IMR-90 (cell line): Measurements from ENCODE around the gene SPATA24. TPM values are rescaled to one million over a fixed set of nuclear protein-coding genes. Genes with fewer than 3 reads are reported as not detected.

Source experiments
- ATAC-seq: fragments of 200-7000 bp; cut with Tn5 transposase; 2 replicates; pipeline ENCODE4 v1.9.1; 2020; ENCODE audit warnings: low read depth, mild to moderate bottlenecking, moderate library complexity
- BruUV-seq: library from RNA; stranded (reverse); fragments of 400-500 nt; replicated peaks from 2 replicates; lab custom pipeline; 2021; lab: Mats Ljungman, UMichigan
- CTCF ChIA-PET: fragments of 300-600 bp; formaldehyde crosslinking; extraction: SDS; loops from one replicate; lab custom pipeline; 2021; ENCODE audit warnings: antibody characterized with exemption; lab: Yijun Ruan, JAX
- POLR2A ChIA-PET: fragments of 300-600 bp; sonication (Branson Sonifier 250); formaldehyde crosslinking; loops from one replicate; lab custom pipeline; 2022; ENCODE audit warnings: antibody characterized with exemption; ENCODE audit not compliant: unreplicated experiment; lab: Charles Lee
- DNase-seq: peaks from one replicate; pipeline ENCODE4 v3.0.0; 2013
- H2AFZ ChIP-seq: replicated peaks from 2 replicates; pipeline ENCODE3; 2013; ENCODE audit warnings: low read length, mild to moderate bottlenecking; ENCODE audit not compliant: poor library complexity
- H2AK5ac ChIP-seq: 2 replicates; pipeline ENCODE4 v1.6.1; 2013; ENCODE audit warnings: low read depth, low read length, inconsistent platforms
- H2AK9ac ChIP-seq: replicated peaks from 2 replicates; pipeline ENCODE3; 2013; ENCODE audit warnings: mild to moderate bottlenecking, low read depth, low read length, moderate library complexity; ENCODE audit not compliant: poor library complexity
- H2BK120ac ChIP-seq: 2 replicates; pipeline ENCODE4 v1.6.1; 2013; ENCODE audit warnings: low read depth, low read length, inconsistent platforms
- H2BK15ac ChIP-seq: 3 replicates; pipeline ENCODE4 v1.6.1; 2013; ENCODE audit warnings: low read depth, low read length, inconsistent platforms
- H2BK20ac ChIP-seq: 2 replicates; pipeline ENCODE4 v1.6.1; 2013; ENCODE audit warnings: low read depth, mild to moderate bottlenecking, inconsistent platforms, low read length, moderate library complexity
- H2BK5ac ChIP-seq: 2 replicates; pipeline ENCODE4 v1.6.1; 2013; ENCODE audit warnings: mild to moderate bottlenecking, low read depth, low read length, inconsistent platforms; ENCODE audit not compliant: poor library complexity, severe bottlenecking
- H3K14ac ChIP-seq: replicated peaks from 2 replicates; pipeline ENCODE4 v1.6.1; 2013; ENCODE audit warnings: low read depth, low read length, inconsistent platforms
- H3K18ac ChIP-seq: 2 replicates; pipeline ENCODE4 v1.6.1; 2013; ENCODE audit warnings: low read depth, low read length, control low read depth
- H3K23ac ChIP-seq: 2 replicates; pipeline ENCODE4 v1.6.1; 2013; ENCODE audit warnings: low read depth, low read length, inconsistent platforms
- H3K27ac ChIP-seq: 2 replicates; pipeline ENCODE4 v1.5.1; 2013; ENCODE audit warnings: mild to moderate bottlenecking, control low read depth, low read length; ENCODE audit not compliant: insufficient read depth
- H3K27me3 ChIP-seq: 2 replicates; pipeline ENCODE4 v1.6.1; 2013; ENCODE audit warnings: low read length; ENCODE audit not compliant: control insufficient read depth, insufficient read depth
- H3K36me3 ChIP-seq: 2 replicates; pipeline ENCODE4 v1.6.1; 2013; ENCODE audit warnings: low read length, mixed read lengths; ENCODE audit not compliant: control insufficient read depth, insufficient read depth
- H3K4ac ChIP-seq: 2 replicates; pipeline ENCODE4 v1.6.1; 2013; ENCODE audit warnings: low read depth, low read length, inconsistent platforms
- H3K4me1 ChIP-seq: 2 replicates; pipeline ENCODE4 v1.6.1; 2013; ENCODE audit warnings: low read length, mixed read lengths; ENCODE audit not compliant: control insufficient read depth, insufficient read depth
- H3K4me2 ChIP-seq: 2 replicates; pipeline ENCODE4 v1.6.1; 2013; ENCODE audit warnings: low read depth, mild to moderate bottlenecking, control low read depth, low read length, moderate library complexity
- H3K4me3 ChIP-seq: 2 replicates; pipeline ENCODE4 v1.5.1; 2013; ENCODE audit warnings: low read depth, mild to moderate bottlenecking, control low read depth, low read length, moderate library complexity; ENCODE audit not compliant: insufficient read depth
- H3K56ac ChIP-seq: 2 replicates; pipeline ENCODE4 v1.6.1; 2013; ENCODE audit warnings: low read length, inconsistent platforms; ENCODE audit not compliant: insufficient read depth; ENCODE audit errors: extremely low read depth
- H3K79me1 ChIP-seq, 2 experiments: 2 replicates each; pipeline ENCODE4 v1.6.1; 2013; ENCODE audit warnings: low read length in 2 of 2, inconsistent platforms in 1 of 2, low read depth in 1 of 2
- H3K9ac ChIP-seq: 2 replicates; pipeline ENCODE4 v1.6.1; 2013; ENCODE audit warnings: low read depth, low read length, control low read depth
- H3K9me1 ChIP-seq: 2 replicates; pipeline ENCODE4 v1.6.1; 2013; ENCODE audit warnings: low read length, inconsistent platforms; ENCODE audit not compliant: insufficient read depth
- H3K9me3 ChIP-seq: 2 replicates; pipeline ENCODE4 v1.6.1; 2013; ENCODE audit warnings: low read length; ENCODE audit not compliant: control insufficient read depth, insufficient read depth
- H4K20me1 ChIP-seq: 2 replicates; pipeline ENCODE4 v1.6.1; 2013; ENCODE audit warnings: low read length, inconsistent platforms; ENCODE audit not compliant: insufficient read depth
- H4K5ac ChIP-seq: 2 replicates; pipeline ENCODE4 v1.6.1; 2013; ENCODE audit warnings: mild to moderate bottlenecking, low read depth, low read length, control low read depth
- H4K8ac ChIP-seq, 2 experiments: 2 replicates each; pipeline ENCODE4 v1.6.1; 2013; ENCODE audit warnings: low read depth in 2 of 2, low read length in 2 of 2, control low read depth in 1 of 2, inconsistent platforms in 1 of 2
- H4K91ac ChIP-seq: 2 replicates; pipeline ENCODE4 v1.6.1; 2013; ENCODE audit warnings: low read depth, low read length, inconsistent platforms; ENCODE audit not compliant: insufficient read depth
- BHLHE40 ChIP-seq: fragments of 150-350 bp; IDR thresholded peaks from 2 replicates; pipeline ENCODE4 v1.6.1; 2016; ENCODE audit warnings: mild to moderate bottlenecking, low read depth, low read length
- CEBPB ChIP-seq: IDR thresholded peaks from 2 replicates; pipeline ENCODE4 v1.6.1; 2012; ENCODE audit warnings: low read depth, low read length, improper control_type of control experiment
- CHD1 ChIP-seq: IDR thresholded peaks from 2 replicates; pipeline ENCODE4 v1.6.1; 2012; ENCODE audit warnings: low read depth, low read length, improper control_type of control experiment
- MAZ ChIP-seq: IDR thresholded peaks from 2 replicates; pipeline ENCODE4 v1.6.1; 2012; ENCODE audit warnings: low read depth, mild to moderate bottlenecking, low read length, improper control_type of control experiment, moderate library complexity, borderline replicate concordance
- MXI1 ChIP-seq: IDR thresholded peaks from 2 replicates; pipeline ENCODE4 v1.6.1; 2012; ENCODE audit warnings: low read depth, mild to moderate bottlenecking, low read length, moderate library complexity, borderline replicate concordance
- NFE2L2 ChIP-seq: fragments of 150-350 bp; IDR thresholded peaks from 2 replicates; pipeline ENCODE4 v1.6.1; 2016; ENCODE audit warnings: low read depth, mild to moderate bottlenecking, low read length
- RAD21 ChIP-seq: IDR thresholded peaks from 2 replicates; pipeline ENCODE4 v1.6.1; 2012; ENCODE audit warnings: low read length, improper control_type of control experiment
- WGBS, 2 experiments: methylation state at CpG; one replicate each; pipeline versions ENCODE4 v1.1.5 to v1.1.7; 2013; ENCODE audit warnings: missing lambda C conversion rate in 2 of 2; ENCODE audit not compliant: insufficient read length in 1 of 2; ENCODE audit errors: extremely low coverage in 2 of 2; 5-methylcytosine and 5-hydroxymethylcytosine counted together
- dilution Hi-C: fragments of 300-500 bp; cut with HindIII; formaldehyde crosslinking; loops from one replicate; pipeline ENCODE4 v1.14.3; 2018; ENCODE audit warnings: low sequenced_read_pairs; ENCODE audit not compliant: unreplicated experiment
- in situ Hi-C: fragments of 300-500 bp; cut with MboI; formaldehyde crosslinking; loops from 3 replicates; pipeline ENCODE4 v1.14.3; 2019; ENCODE audit warnings: low sequenced_read_pairs, inconsistent platforms, mixed read lengths
- intact Hi-C: fragments of 100-400 bp; cut with micrococcal nuclease; formaldehyde crosslinking; loops from 2 replicates; pipeline ENCODE4 v1.10.0; 2022
- polyA plus RNA-seq, 3 experiments: library from polyadenylated mRNA; depleted of rRNA; stranded (reverse); fragments of >200 nt; gene quantifications; 2 replicates each; pipeline ENCODE4 v1.2.3, GENCODE V29; 2012; ENCODE audit warnings: low replicate concordance in 1 of 3
- total RNA-seq: library from RNA; depleted of rRNA; stranded (reverse); fragments of >200 nt; gene quantifications from 2 replicates; pipeline ENCODE4 v1.2.3, GENCODE V29; 2012

SPATA24 gene
- total and polyA plus RNA-seq, 2 of the 4 experiments (the other 2 are of a cell fraction) = 4.1 to 4.3 TPM

DNA sequence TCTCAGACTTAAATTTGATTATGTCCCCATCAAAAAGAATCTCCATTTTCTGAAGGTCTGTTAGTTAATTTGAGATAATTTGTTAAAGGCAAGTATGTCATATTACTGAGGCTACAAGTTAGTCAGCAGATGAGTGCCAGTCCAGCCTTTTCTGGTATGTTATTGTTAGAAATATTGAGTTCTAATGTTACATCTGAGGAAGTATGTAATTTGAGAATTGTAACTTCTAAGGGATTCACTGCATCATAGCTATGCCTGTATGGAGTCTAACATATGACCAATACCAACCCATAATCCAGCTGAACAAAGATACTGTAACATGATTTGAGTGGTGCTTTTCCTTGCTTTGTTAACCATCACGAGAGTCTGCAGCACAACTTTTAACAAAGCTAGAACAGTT is 34.7 kb downstream of the SPATA24 start:
- peaks cover 13 to 49% of the 10 kb centered on the region in 2 experiments for H3K79me1 ChIP-seq
- no peak overlapping the region for H2AFZ ChIP-seq
- intact Hi-C loops = no loop called here
- H3K4me1 ChIP-seq = peaks cover 11% of the 10 kb centered on the region
- H4K5ac ChIP-seq = no peak overlapping the region
- BruUV-seq = TSS peak; percentile 86
- in situ Hi-C loops = no loop called here
- no peak overlapping the region for H3K9ac ChIP-seq
- peaks cover 28% of the 10 kb centered on the region; the same call in 1 of the 2 replicates for H4K20me1 ChIP-seq
- peaks cover 41% of the 10 kb centered on the region for H3K36me3 ChIP-seq
- DNase-seq = peak; percentile 92
- H2BK5ac ChIP-seq = peak overlapping the region; percentile 85
- no peak overlapping the region for H2BK15ac ChIP-seq
- no peak overlapping the region for H3K4ac ChIP-seq
- H3K9me3 ChIP-seq = no peaks in the 10 kb centered on the region
- no peak overlapping the region for H3K18ac ChIP-seq
- H2AK5ac ChIP-seq = no peak overlapping the region
- no peaks in the 10 kb centered on the region for H3K27me3 ChIP-seq
- H3K56ac ChIP-seq = no peak overlapping the region
- H3K4me2 ChIP-seq = peak overlapping the region; percentile 48; the same call in 1 of the 2 replicates
- ChIA-PET POLR2A (no interaction called here), CTCF (no interaction called here)
- H3K27ac ChIP-seq = no peak overlapping the region
- peaks cover 18% of the 10 kb centered on the region for H3K9me1 ChIP-seq
- H2BK20ac ChIP-seq = no peak overlapping the region
- no peak overlapping the region for H2AK9ac ChIP-seq
- no peak overlapping the region for H2BK120ac ChIP-seq
- no peak overlapping the region for H3K4me3 ChIP-seq
- no peak overlapping the region for H3K23ac ChIP-seq
- peak; percentile 93 for ATAC-seq
- no peak overlapping the region for H4K8ac ChIP-seq
- H4K91ac ChIP-seq = no peak overlapping the region
- TF ChIP-seq CHD1 (no peak), CEBPB (0 out of 2 replicates have a peak, but pooled peaks have one; percentile 3), NFE2L2 (no peak), BHLHE40 (no peak), MAZ (no peak), RAD21 (no peak), MXI1 (no peak)
- WGBS, 2 experiments = no CpG with 5 or more reads among the region's 1 CpG
- 0 out of 2 replicates have a peak overlapping the region, but pooled peaks have one; percentile 46 for H3K14ac ChIP-seq
- dilution Hi-C loops = no loop called here
